HepG2 (cell line): ENCODE results near the gene DMRTC1. TPM values are rescaled to one million over a fixed set of nuclear protein-coding genes. Genes with fewer than 3 reads are reported as not detected.
"Not testable (repeated sequence)": the region's sequence is repeated elsewhere in the genome, so short reads cannot be mapped to it uniquely, and the experiment has no call there.

Source experiments
- ATAC-seq: fragments of 200-7000 bp; cut with Tn5 transposase; 3 replicates; pipeline ENCODE4 v1.9.1; 2020; ENCODE audit warnings: mild to moderate bottlenecking, moderate library complexity
- BruUV-seq: library from RNA; stranded (reverse); fragments of 400-500 nt; replicated peaks from 2 replicates; lab custom pipeline; 2021; lab: Mats Ljungman, UMichigan
- CTCF ChIA-PET: fragments of 300-600 bp; formaldehyde crosslinking; extraction: SDS; loops from one replicate; lab custom pipeline; 2021; ENCODE audit warnings: low total read pairs, inconsistent platforms, low intra/inter-chr PET ratio; lab: Yijun Ruan, JAX
- POLR2A ChIA-PET: fragments of 350-600 bp; sonication (Branson Sonifier 250); formaldehyde crosslinking; loops from one replicate; lab custom pipeline; 2020; ENCODE audit warnings: antibody characterized with exemption, inconsistent platforms; lab: Yijun Ruan, JAX
- DNase-seq: peaks from one replicate; pipeline ENCODE4 v3.0.0-alpha.2; 2015; ENCODE audit warnings: low spot score
- FAIRE-seq: peaks from 3 replicates; lab custom pipeline; 2011; peaks lifted over from hg19 to GRCh38; lab: Jason Lieb, UNC
- H2AFZ ChIP-seq: one replicate; pipeline ENCODE4 v1.6.1; 2011; ENCODE audit warnings: low read length, inconsistent platforms
- H3K27ac ChIP-seq: fragments of 300-600 bp; 3 replicates; pipeline ENCODE4 v1.8.0; 2011; ENCODE audit warnings: mixed run types, mild to moderate bottlenecking, mixed read lengths, low read length, inconsistent platforms; ENCODE audit not compliant: insufficient read depth; ENCODE audit errors: extremely low read length
- H3K27me3 ChIP-seq, 2 experiments: fragments of 200-600 bp in 1 of 2; 2 replicates in 1 of 2; 3 replicates in 1 of 2; pipeline versions ENCODE4 v1.6.0 to v1.8.0; 2011; ENCODE audit warnings: low read length in 2 of 2, mild to moderate bottlenecking in 2 of 2, moderate library complexity in 2 of 2, inconsistent platforms in 1 of 2; ENCODE audit not compliant: insufficient read depth in 2 of 2, control insufficient read depth in 1 of 2
- H3K36me3 ChIP-seq, 2 experiments: fragments of 200-600 bp in 1 of 2; replicated peaks in 1 of 2; 2 replicates in 1 of 2; 3 replicates in 1 of 2; pipeline versions ENCODE4 v1.5.1 to v1.8.0; 2011; ENCODE audit warnings: low read length in 2 of 2, inconsistent platforms in 1 of 2; ENCODE audit not compliant: insufficient read depth in 2 of 2, control insufficient read depth in 1 of 2
- H3K4me1 ChIP-seq: 2 replicates; pipeline ENCODE4 v1.5.1; 2012; ENCODE audit warnings: low read length, inconsistent platforms; ENCODE audit not compliant: insufficient read depth
- H3K4me2 ChIP-seq: 2 replicates; pipeline ENCODE4 v1.6.0; 2011; ENCODE audit warnings: low read depth, low read length, inconsistent platforms
- H3K4me3 ChIP-seq, 3 experiments: fragments of 200-600 bp in 1 of 3; sonication (generic), shearing (Covaris generic) in 1 of 3; replicated peaks in 1 of 3; 2 replicates each; pipeline ENCODE4 v1.5.1; 2011 to 2016; ENCODE audit warnings: low read length in 3 of 3, inconsistent platforms in 2 of 3, low read depth in 2 of 3, mild to moderate bottlenecking in 2 of 3, control low read depth in 1 of 3, mixed read lengths in 1 of 3; ENCODE audit not compliant: insufficient read depth in 1 of 3
- H3K79me2 ChIP-seq: one replicate; pipeline ENCODE4 v1.6.1; 2011; ENCODE audit warnings: low read length, inconsistent platforms; ENCODE audit not compliant: insufficient read depth
- H3K9ac ChIP-seq: 2 replicates; pipeline ENCODE4 v1.6.0; 2011; ENCODE audit warnings: mild to moderate bottlenecking, low read depth, low read length, inconsistent platforms; ENCODE audit not compliant: insufficient read depth
- H3K9me3 ChIP-seq: 2 replicates; pipeline ENCODE4 v1.5.1; 2012; ENCODE audit warnings: mild to moderate bottlenecking, low read length
- H4K20me1 ChIP-seq: 2 replicates; pipeline ENCODE4 v1.6.0; 2011; ENCODE audit warnings: inconsistent platforms, mild to moderate bottlenecking, low read length, moderate library complexity; ENCODE audit not compliant: insufficient read depth
- WGBS: methylation state at CpG from one replicate; pipeline ENCODE4 v1.1.6; 2017; ENCODE audit warnings: low lambda C conversion rate; 5-methylcytosine and 5-hydroxymethylcytosine counted together
- in situ Hi-C: cut with HindIII; loops from 2 replicates; pipeline ENCODE4 v1.10.0; 2017; ENCODE audit warnings: low pct_unique_long_range_greater_than_20kb; ENCODE audit not compliant: extremely low pct_ligation_motif_present
- intact Hi-C: fragments of 100-400 bp; cut with micrococcal nuclease; formaldehyde crosslinking; loops from one replicate; pipeline ENCODE4 v1.10.0; 2022; ENCODE audit not compliant: unreplicated experiment
- polyA plus RNA-seq, 8 experiments: library from polyadenylated mRNA; depleted of rRNA in 3 of 8; stranded (reverse) in 7 of 8; unstranded in 1 of 8; fragments of >200 nt; fragmentation: Illumina TruSeq in 4 of 8; extraction: Trizol in 4 of 8; gene quantifications; 2 replicates each; pipeline versions ENCODE4 v1.2.1 to v1.2.3, GENCODE V29; 2011 to 2016; ENCODE audit warnings: low read depth in 4 of 8, missing spikeins in 1 of 8, mixed read lengths in 1 of 8; ENCODE audit not compliant: insufficient read depth in 1 of 8
- total RNA-seq, 5 experiments: library from RNA; depleted of rRNA; stranded (reverse); fragments of >200 nt; fragmentation: Illumina TruSeq; extraction: Trizol; gene quantifications; 2 replicates each; pipeline ENCODE4 v1.2.3, GENCODE V29; 2016; ENCODE audit warnings: low read depth in 1 of 5

Gene DMRTC1
- total and polyA plus RNA-seq, 2 of the 13 experiments (the other 11 are each of a cell fraction or from before 2014, with no cell fraction given): not detected

GRCh38 chrX:72971859-72972258 lies 28.2 kb upstream of the DMRTC1 start:
- H3K27me3 ChIP-seq, in situ Hi-C loops, H2AFZ ChIP-seq, FAIRE-seq, DNase-seq, CTCF ChIA-PET, H3K4me3 ChIP-seq, intact Hi-C loops, POLR2A ChIA-PET, H3K27ac ChIP-seq, ATAC-seq, H3K4me2 ChIP-seq, BruUV-seq, H3K79me2 ChIP-seq, H3K4me1 ChIP-seq, H3K36me3 ChIP-seq, H4K20me1 ChIP-seq, H3K9me3 ChIP-seq, H3K9ac ChIP-seq: not testable (repeated sequence)
- WGBS: no CpG with 5 or more reads among the region's 5 CpGs

GRCh38 chrX:72959971-72960370 lies 16.3 kb upstream of the DMRTC1 start:
- CTCF ChIA-PET, H3K4me2 ChIP-seq, DNase-seq, H3K9me3 ChIP-seq, H3K36me3 ChIP-seq, intact Hi-C loops, H4K20me1 ChIP-seq, H3K9ac ChIP-seq, H3K4me3 ChIP-seq, FAIRE-seq, H2AFZ ChIP-seq, H3K4me1 ChIP-seq, H3K27me3 ChIP-seq, POLR2A ChIA-PET, H3K79me2 ChIP-seq, H3K27ac ChIP-seq, BruUV-seq, in situ Hi-C loops: not testable (repeated sequence)
- peak; percentile 68 for ATAC-seq
- no CpG with 5 or more reads among the region's 9 CpGs for WGBS

- DNase-seq, H3K27me3 ChIP-seq, intact Hi-C loops, H3K36me3 ChIP-seq, POLR2A ChIA-PET, H4K20me1 ChIP-seq, in situ Hi-C loops, H3K27ac ChIP-seq, BruUV-seq, H2AFZ ChIP-seq, H3K9me3 ChIP-seq, H3K79me2 ChIP-seq, H3K4me3 ChIP-seq, H3K9ac ChIP-seq, H3K4me1 ChIP-seq, CTCF ChIA-PET, H3K4me2 ChIP-seq: not testable (repeated sequence)
- ATAC-seq: peak; percentile 83
- WGBS: no CpG with 5 or more reads among the region's 44 CpGs
- peak; percentile 81 for FAIRE-seq
Measured at GRCh38 chrX:72943035-72943818, 410 bp downstream of the DMRTC1 start.

GRCh38 chrX:72942272-72942671 lies 1.4 kb downstream of the DMRTC1 start:
- FAIRE-seq, H4K20me1 ChIP-seq, BruUV-seq, H3K9me3 ChIP-seq, H3K9ac ChIP-seq, H3K79me2 ChIP-seq, DNase-seq, H3K4me2 ChIP-seq, H3K36me3 ChIP-seq, intact Hi-C loops, ATAC-seq, H3K27me3 ChIP-seq, H3K4me1 ChIP-seq, CTCF ChIA-PET, H3K4me3 ChIP-seq, POLR2A ChIA-PET, H3K27ac ChIP-seq, in situ Hi-C loops, H2AFZ ChIP-seq: not testable (repeated sequence)
- no CpG with 5 or more reads among the region's 6 CpGs for WGBS
